HG02642 (cell line): ENCODE results near the gene C4orf33.
"Not testable (repeated sequence)": the region's sequence is repeated elsewhere in the genome, so short reads cannot be mapped to it uniquely, and the experiment has no call there.

Experiments used
- ATAC-seq: cut with Tn5 transposase; IDR thresholded peaks from one replicate; pipeline ENCODE4 v1.9.1; 2021; ENCODE audit warnings: mild to moderate bottlenecking; ENCODE audit not compliant: unreplicated experiment, poor library complexity

C4orf33 gene, protein sequence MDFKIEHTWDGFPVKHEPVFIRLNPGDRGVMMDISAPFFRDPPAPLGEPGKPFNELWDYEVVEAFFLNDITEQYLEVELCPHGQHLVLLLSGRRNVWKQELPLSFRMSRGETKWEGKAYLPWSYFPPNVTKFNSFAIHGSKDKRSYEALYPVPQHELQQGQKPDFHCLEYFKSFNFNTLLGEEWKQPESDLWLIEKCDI

DNA sequence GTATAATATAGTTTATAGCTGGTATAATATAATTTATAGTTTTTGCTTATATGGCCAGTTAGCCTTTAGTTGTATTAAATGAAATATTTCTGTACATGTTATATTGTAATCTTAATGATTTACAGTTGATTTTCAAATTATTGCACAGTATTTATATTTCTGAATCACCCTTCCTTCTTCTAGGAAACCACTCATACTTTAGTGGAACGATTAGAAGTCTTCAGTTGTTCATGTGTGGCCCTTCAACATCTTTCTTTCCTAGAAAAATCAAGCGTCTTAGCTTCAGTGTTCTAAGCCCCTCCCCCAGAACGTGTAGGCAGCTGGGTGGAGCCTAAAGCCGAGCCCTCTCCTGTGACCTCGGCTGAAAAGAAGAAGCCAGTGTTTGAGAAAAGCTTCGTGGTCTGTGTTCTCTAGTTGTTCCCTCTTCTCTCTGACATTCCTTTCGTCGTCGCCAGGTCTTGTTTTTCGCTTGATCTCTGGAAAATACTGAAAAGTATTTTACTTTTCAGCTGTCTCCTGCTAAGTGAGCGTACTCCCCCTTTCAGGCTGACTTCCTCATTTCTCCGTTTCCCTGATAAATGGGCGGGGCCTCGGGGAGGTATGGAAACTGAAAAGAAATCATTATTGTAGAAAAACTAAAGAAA is at the start of gene C4orf33:
C4orf33 (plus strand) TSS at position 342 of the 644 bp plus-strand sequence. CDS start 6,459 bp downstream, outside the sequence.
- peak; percentile 45 for ATAC-seq

DNA sequence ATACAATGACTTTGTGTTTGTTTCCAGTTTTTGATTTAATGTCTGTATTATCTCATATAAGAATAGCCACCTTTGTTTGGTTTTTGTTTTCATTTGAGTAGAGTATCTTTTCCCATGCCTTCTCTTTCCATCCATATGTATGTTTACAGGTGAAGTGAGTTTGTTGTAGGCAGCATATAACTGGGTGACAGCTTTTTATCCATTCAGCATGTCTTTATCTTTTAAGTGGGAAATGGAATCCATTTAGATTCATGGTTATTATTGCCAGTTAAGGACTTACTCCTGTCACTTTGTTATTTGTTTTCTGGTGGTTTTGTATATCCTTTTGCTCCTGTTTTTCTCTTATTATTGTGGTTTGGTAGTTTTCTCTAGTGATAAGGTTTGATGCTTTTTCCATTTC is 36.9 kb upstream of the C4orf33 start:
- no peak for ATAC-seq

DNA sequence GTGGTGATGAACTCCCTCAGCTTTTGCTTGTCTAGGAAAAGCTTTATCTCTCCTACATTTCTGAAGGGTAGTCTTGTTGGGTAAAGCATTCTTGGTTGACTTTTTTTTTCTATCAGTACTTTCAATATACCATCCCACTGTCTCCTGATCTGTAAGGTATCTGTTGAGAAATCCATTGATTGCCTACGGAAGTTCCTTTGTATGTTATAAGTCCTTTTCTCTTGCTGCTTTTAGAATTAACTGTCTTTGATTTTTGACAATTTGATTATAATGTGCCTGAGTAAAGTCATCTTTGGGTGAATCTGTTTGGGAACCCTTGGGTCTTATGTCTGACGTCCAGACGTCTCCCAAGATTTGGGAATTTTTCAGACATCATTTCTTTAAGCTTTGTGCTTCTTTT is 33.4 kb upstream of the C4orf33 start:
- no peak for ATAC-seq

DNA sequence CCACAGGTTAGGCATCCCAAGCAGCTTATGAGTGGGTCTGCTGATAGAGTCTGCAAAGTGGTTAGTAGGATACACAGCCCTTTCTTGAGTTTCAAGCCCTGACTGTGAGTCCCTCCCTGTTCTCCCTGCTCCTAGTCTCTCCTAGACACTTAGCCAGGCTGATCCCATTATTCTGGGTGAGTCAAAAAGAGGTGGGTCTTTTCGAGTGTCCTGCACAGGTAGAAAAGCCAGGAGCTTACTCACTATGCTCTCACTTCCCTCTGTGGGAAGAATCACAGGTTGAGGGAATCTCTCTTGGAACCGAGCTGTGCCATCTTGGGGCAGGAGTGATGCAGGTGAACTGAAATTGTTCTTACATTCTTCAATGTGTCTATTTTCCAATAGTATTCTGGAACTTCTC is 32.3 kb upstream of the C4orf33 start:
- no peak for ATAC-seq

DNA sequence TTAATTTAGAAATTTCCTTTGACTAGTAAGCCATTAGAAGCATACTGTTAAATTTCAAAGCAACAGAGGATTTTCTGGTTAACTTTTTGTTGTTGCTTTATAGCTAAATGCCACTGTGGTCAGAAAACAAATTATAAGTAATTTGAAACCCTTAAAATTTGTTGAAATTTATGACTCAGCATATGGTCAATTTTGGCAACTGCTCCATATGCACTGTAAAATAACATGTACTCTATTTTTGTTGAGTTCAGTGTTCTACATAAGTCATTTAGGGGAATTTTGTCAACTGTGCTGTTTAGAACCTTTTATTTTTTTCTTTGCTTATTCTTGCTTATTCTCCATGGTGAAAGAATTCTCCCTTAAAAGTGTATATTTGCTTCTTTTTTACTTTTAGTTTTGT is 31.2 kb upstream of the C4orf33 start:
- no peak for ATAC-seq

DNA sequence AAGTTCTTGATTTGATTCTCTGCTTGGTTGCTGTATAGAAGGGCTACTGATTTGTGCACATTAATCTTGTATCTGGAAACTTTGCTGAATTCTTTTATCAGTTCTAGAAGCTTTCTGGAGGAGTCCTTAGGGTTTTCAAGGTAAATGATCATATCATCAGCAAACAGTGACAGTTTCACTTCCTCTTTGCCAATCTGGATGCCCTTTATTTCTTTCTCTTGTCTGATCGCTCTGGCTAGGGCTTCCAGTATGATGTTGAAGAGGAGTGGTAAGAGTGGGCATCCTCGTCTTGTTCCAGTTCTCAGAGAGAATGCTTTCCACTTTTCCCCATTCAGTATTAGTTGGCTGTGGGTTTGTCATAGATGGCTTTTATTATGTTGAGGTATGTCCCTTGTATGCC is 26.4 kb upstream of the C4orf33 start:
- ATAC-seq = not testable (repeated sequence)

DNA sequence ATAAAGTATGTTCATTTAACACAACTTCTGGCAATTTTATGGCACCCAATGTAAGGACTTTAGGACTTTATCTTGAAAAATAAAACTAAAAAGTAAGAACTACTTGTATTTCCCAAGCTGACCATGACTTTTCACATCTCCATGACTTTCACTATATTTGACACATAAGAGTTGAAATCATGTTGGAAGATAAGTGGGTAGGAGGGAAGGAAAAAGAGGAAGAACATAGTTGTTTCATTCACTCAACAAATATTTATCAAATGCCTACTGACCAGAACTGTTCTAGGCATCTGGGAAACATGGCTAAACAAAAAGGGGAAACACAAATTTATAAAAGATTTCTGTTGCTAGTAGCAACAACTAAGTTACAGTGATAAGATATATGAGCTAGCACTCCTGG is 18.6 kb upstream of the C4orf33 start:
- no peak for ATAC-seq

DNA sequence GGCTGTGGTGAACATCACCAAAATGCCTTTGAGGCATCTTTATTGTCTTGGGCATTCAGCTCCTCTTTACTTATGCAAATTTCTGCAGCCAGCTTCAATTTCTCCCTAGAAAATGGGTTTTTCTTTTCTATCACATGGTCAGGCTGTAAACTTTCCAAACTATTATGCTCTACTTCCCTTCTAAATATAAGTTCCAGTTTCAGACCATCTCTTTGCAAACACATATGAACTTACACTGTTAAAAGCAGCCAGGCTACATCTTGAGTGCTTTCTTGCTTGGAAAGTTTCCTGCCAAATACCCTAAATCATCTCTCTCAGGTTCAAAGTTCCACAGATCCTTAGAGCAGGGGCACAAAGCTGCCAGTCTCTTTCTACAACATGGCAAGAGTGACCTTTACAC is 15.8 kb upstream of the C4orf33 start:
- ATAC-seq = no peak

DNA sequence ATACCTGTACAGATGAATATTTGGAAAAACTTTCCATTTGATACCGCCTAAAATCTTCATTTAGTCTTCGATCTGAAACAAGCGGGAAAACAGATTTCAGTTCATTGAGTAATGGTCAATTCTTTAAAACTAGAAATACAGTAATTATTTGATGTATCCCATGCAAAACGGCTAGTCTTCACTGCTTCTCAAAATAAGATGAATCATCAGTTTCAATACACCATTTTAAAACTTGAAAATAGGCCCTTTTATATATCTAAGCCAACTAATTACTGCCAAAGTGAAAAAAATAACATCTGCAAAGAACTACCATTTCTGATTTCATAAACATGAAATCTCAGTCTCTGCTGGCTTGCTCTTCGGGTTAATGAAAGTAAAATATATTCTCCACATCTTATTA is 13.7 kb upstream of the C4orf33 start:
- ATAC-seq = no peak

DNA sequence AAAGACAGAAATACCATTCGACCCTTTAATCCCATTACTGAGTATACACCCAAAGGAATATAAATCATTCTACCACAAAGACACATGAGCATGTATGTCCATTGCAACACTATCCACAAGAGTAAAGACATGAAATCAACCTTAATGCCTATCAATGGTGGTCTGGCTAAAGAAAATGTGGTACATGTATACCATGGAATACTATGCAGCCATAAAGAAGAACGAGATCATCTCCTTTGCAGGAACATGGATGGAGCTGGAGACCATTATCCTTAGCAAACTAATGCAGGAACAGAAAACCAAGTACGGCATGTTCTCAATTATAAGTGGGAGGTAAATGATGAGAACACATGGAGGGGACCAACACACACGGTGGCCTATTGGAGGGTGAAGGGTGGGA is 10.5 kb upstream of the C4orf33 start:
- ATAC-seq = no peak

DNA sequence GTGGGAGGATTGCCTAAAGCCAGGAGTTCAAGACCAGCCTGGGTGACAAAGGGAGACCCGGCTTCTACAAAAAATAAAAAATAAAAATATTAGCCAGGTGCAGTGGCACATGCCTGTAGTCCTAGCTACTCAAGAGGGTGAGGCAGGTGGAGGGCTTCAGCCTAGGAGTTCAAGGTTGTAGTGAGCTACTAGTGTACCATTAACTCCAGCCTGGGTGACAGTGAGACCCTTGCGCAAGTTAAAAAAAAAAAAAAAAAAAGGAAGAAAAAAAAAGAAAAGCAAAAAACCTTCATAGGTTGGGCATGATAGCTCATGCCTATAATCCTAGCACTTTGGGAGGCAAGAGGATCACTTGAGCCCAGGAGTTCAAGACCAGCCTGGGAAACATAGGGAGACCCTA is 8.4 kb upstream of the C4orf33 start:
- no peak for ATAC-seq

DNA sequence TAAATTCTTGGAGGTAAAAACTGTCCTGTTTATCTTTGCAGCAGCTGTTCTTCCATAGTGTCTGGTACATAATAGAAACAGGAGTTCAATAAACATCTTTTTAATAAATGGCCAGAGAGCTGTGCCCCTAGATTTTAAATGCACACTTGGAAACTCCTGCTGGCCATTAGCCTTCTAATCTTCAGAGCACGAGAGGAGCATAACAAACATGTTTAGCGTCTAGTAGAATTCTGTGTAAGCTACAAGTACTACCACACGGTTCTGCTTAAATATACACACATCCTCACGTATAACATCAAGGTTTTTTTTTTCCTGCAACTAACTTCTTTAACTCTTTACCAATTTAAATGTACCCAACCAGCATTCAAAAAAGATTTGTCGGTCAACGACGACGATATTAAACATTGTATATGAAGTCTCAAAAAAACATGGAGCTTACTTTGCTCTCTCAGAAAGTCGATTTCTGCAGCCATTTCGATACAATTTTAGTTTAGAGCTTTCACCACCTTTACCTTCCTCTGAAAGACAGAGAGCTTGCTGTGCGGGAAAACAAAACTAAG is 3.2 kb upstream of the C4orf33 start:
- ATAC-seq = no peak

DNA sequence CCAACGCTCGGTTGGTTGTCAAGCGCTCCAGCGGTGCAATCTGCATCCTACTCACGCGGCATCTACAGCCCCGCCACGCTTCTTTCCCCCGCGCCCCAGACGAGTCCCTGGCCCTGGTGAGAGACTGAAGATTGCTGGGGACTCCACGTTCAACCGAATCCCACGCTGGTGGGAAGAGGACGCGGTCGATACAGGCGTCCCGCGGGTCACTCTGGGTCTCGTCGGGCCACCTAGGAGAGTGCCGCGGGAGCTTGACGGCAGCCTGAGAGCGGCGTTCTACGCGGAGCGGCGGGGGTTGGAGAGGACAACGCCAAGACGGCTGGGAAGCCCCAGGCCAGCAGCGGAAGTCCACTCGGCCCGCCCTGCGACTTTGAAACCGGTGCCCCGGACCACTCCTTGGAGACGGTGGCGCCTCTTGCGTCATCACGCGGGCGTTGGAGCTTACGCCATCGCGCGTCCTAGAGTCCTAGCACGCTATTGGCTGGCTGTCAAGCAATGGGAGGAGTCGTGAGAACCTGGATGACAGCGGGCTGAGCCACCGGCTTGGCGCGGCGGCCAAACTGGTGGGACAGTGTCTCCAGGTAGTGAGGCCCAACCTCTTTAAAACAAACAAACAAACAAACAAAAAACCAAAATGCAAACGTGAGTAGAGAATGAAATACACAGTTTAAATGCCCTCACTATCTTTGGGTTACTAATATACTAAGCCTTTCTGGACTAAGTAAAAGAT is 2.6 kb upstream of the C4orf33 start, which contains the start of gene SCLT1:
SCLT1 (minus strand) TSS at position 349 of the 730 bp plus-strand sequence. CDS start 436 bp downstream, outside the sequence.
- peak; percentile 96 for ATAC-seq

DNA sequence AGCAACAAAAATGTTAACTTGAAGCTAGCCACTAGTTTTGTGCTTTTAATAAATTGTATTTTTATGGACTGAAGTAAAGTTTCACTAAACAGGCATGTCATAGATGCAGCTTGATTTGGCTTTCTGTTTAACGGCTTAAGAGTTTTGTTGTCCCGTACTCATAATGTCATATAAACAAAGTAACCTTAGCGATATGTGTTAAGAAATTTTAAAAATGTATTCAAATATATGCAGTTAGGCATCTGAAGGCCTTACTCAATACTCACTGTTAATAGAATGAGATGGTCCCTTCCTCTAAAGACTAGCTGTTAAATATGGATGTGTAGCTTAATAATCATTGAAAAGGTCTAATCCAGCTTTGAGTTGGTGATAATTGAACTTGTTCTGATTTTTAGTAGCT is 1.6 kb upstream of the C4orf33 start:
- no peak for ATAC-seq

DNA sequence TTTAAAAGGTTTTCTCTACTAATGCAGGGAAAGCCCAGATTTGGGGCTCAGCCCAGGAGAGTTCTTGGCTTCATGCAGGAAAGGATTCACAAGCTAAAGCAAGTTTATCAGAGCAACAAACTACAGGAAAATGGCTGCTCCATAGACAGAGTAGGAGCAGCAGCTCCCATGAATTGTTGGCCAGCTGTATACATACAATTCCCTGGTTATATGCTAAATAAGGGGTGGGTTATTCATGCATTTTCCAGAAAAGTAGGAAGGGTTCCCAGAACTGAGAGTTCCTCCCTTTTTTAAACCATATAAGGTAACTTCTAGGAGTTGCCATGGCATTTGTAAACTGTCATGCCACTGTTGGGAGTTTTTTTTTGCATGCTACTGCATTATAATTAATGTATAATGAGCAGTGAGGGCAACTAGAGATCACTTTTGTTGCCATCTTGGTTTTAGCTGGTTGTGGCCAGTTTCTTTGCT is 2.6 kb downstream of the C4orf33 start:
- ATAC-seq = no peak

DNA sequence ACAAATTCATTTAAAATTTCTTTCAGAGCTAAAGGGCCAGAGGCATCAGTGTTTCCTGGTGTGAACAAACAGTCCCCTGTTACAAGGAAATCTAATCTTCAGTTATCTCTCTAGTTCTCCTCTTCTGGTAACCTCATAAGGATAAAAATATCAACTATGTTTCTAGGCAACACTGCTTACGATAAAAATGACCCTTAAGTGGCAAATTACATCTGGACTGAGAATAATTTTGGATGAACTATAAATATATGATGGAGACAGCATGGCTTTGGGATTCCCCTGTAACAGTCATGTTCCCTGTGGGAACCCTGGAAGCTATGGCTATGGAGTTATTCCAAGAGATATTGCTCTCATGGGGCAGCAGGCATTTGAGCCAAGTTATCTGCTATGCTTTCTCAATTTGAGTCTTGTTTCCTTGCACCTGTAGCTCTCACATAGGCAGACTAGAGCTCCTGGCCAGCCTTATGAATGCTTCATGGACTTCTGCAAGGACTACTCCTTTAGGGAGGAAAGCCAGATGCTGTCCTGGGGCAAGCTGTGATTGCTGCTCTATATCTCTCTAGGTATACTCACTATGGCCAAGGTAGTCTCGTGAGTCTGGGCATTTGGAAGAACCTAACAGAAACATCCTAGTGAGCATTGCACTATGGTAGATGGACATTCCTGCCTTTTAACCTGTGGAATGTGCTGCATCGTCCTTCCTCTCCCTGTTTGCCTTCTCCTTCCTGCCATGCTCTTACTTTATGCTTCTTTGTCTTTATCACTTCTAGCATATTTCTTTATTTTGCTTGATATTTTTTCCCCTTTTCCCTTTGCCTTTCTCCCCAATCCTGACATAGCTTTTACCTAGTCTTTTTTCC is 14.2 kb downstream of the C4orf33 start:
- no peak for ATAC-seq

DNA sequence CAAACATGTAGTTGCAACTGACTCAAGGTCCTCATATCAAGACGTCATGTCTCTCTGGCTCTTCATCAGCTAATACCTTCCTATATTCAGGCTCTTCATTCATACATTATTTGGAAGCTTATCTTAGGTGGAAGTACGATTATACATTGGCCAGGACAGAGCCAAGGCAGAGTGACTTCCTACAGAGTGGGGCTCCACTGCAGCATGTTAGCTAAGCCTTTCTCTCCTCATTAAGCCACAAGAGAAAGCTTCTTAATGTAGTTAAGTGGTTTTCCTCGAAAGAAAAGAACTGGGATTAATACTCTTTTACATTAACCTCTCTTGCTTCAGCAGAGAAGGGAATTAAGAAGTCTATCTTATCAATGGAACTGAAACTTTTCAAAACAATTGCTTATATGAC is 15.0 kb downstream of the C4orf33 start:
- ATAC-seq = no peak

DNA sequence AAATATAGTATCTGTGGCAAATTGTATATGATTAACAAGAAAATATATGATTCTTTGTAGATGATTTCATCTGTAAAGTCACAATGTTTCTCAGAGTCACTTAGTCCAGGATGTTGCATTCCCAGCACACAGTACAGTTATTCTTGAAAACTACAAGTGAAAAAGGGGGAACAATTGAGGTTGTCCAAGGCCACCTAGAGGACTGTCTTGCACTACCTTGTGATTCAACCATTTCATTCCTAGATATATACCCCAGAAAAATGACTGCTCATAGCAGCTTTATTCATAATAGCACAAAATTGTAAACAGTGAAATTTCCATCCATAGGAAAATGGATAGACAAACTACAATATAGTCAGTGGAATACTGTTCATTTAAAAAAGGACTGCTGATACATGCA is 16.0 kb downstream of the C4orf33 start:
- no peak for ATAC-seq

DNA sequence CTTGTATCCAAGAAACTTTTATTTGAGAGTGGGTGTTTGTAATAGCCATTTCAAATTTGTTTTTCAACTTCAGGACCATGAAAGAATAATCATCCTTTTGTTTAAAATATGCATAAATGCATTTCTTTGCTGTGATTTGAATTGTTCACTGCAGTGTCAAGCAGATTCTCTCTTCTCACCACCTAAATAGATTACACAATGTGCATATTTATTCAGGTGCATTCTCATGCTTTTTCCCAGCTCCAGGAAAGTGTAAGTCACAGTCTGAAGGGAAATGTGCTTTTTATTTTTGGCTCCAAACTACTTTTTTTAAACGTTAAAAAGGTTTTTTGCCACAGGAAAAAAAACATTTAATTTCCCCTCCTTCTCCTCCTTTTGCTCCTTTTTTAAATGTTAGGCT is 17.5 kb downstream of the C4orf33 start:
- ATAC-seq = no peak

DNA sequence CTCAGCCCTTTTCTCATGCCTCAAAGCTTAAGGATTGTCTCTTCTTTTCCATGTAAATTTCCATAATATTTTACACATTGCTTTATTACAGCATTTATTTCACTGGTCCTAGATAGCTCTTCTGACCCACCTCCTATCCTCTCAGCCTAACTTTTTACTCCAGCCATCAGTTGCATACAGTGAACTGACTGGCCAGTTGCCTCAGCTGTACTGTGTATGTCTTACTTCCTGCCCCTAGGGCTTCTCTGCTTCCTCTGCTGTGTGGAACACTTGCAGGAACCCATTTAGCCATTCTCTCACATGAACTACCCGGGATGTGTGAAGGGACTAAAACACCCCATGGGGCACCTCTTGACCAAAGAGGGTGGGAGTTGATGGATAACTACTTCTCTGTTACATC is 18.0 kb downstream of the C4orf33 start:
- ATAC-seq = no peak
